PC-3 (cell line): Measurements from ENCODE around the gene SIT1.

Source experiments
- CTCF ChIP-seq: fragments of 300-600 bp; sonication (generic); conservative IDR thresholded peaks from 2 replicates; pipeline ENCODE4 v1.5.1; 2017; ENCODE audit warnings: antibody characterized with exemption, low read depth, mild to moderate bottlenecking, low read length
- EZH2 ChIP-seq: fragments of 300-600 bp; sonication (generic); IDR thresholded peaks from one replicate; pipeline ENCODE4 v1.6.1; 2017; ENCODE audit warnings: antibody characterized with exemption, mild to moderate bottlenecking, low read length; ENCODE audit not compliant: unreplicated experiment
- EZH2phosphoT487 ChIP-seq: fragments of 300-600 bp; sonication (generic); IDR thresholded peaks from 2 replicates; pipeline ENCODE4 v1.6.1; 2018; ENCODE audit warnings: mild to moderate bottlenecking, antibody characterized with exemption, low read length, borderline replicate concordance

DNA sequence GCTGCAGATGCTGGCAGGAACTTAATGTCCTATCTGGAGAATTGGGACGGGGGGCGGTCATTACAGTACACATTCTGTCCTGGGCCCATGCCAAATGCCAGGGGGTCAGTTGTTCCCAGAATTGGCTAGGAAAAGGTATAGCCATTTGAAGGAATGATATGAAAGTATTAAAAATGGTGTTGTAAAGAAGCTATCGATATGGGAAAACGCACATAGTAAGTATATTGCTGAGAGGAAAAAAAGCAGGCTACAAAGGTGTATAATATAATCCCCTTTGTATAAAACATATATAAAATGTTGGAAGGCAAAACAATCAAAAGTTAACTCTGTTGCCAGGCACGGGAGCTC lies 14.7 kb upstream of the SIT1 start:
- TF ChIP-seq CTCF, result no peak
- TF ChIP-seq EZH2, result no peak
- no peak for TF ChIP-seq EZH2phosphoT487
